Lower leg skin (tissue), 4 donors: ENCODE data around the gene CTXND1. TPM values are rescaled to one million over a fixed set of nuclear protein-coding genes. Genes with fewer than 3 reads are reported as not detected.

Experiments used
- DNase-seq, 2 donors: peaks; one replicate each; pipeline ENCODE4 v3.0.0-alpha.2; 2019; ENCODE audit warnings: low spot score in 2 of 2
- H3K4me3 ChIP-seq: fragments of 200-600 bp; sonication (generic); 2 replicates; pipeline ENCODE4 v1.5.1; 2017; ENCODE audit warnings: mild to moderate bottlenecking, low read depth; ENCODE audit not compliant: poor library complexity, severe bottlenecking
- CTCF ChIP-seq, 3 donors: fragments of 450-650 bp; IDR thresholded peaks; one replicate each; pipeline ENCODE4 v1.5.1; 2016; ENCODE audit warnings: antibody characterized with exemption in 3 of 3, mild to moderate bottlenecking in 3 of 3, moderate library complexity in 2 of 3
- POLR2A ChIP-seq, 2 donors: fragments of 450-650 bp; IDR thresholded peaks; one replicate each; pipeline ENCODE4 v1.6.1; 2016 to 2017; ENCODE audit warnings: antibody characterized with exemption in 2 of 2, mild to moderate bottlenecking in 1 of 2, moderate library complexity in 1 of 2
- WGBS, 2 donors: methylation state at CpG; one replicate each; pipeline ENCODE4 v1.1.5; 2018; 5-methylcytosine and 5-hydroxymethylcytosine counted together
- intact Hi-C: fragments of 100-400 bp; cut with DNase I; formaldehyde crosslinking; loops from one replicate; pipeline ENCODE4 v1.15.0; 2023; ENCODE audit warnings: low total_unique reads
- total RNA-seq, 4 donors: library from RNA; depleted of rRNA; stranded (reverse); fragments of >200 nt; gene quantifications; one replicate each; pipeline ENCODE4 v1.1.0, GENCODE V29; 2016

CTXND1 gene
- total RNA-seq, 4 donors from 2014 or later = 0.04 to 0.56 (median 0.34) TPM

- H3K4me3 ChIP-seq = no peak overlapping the region
- WGBS, 2 donors = 51 to 56% methylated on average over 3 to 4 of the region's 4 CpGs
- intact Hi-C loops = no loop called here
- TF ChIP-seq CTCF (IDR thresholded peaks at IDR 0.05) = no peak
- no peak for TF ChIP-seq POLR2A (IDR thresholded peaks at IDR 0.05)
- no peak for DNase-seq
These were observed 36.1 kb upstream of the CTXND1 start for GRCh38 chr15:80288131-80288530.

DNA sequence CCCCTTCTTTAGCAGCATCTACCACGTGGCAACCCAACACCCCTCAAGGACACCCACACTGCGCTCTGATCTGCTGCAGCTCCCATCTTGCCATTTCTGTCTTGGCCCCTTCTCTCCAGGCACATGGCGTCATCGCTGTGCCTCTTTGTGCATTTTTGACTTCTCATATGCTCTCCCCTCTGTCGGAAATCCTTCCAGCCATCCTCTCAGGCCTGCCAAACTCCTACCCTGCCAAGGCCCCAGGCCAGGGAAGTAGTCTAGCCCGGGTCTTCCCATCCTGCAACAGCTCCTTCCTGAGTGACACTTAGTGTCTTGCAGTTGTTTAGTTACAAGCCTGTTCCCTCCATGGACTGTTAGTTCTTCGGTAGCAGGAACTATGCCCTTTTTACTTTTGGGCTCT is 34.0 kb upstream of the CTXND1 start:
- 72 to 73% methylated on average over 7 of the region's 7 CpGs for WGBS, 2 donors
- no peak overlapping the region for H3K4me3 ChIP-seq
- no peak for DNase-seq
- TF ChIP-seq POLR2A (IDR thresholded peaks at IDR 0.05) = no peak
- no peak for TF ChIP-seq CTCF (IDR thresholded peaks at IDR 0.05)
- intact Hi-C loops = no loop called here

DNA sequence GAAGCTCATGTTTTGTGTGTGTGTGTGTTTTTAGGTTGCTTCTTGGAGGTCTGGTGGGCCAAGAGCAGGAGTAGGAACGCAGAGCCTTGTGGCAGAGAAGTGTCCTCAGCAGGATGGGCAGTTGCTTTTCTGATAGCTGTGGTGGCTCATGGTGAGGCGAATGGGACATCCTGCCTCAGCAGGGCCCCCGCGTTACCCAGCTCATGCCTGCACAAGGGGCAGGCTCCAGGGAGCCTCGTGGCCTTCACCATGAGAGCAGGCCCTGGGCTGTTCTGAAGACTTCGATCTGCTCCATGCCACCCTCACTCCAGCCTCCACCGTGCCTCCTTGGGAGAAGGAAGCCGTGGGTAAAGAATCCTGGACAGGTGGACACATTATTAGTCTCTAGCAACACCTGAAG is 33.4 kb upstream of the CTXND1 start:
- no peak overlapping the region for H3K4me3 ChIP-seq
- TF ChIP-seq CTCF (IDR thresholded peaks at IDR 0.05) (no peak), POLR2A (IDR thresholded peaks at IDR 0.05) (no peak)
- intact Hi-C loops = no loop called here
- WGBS, 2 donors = 88 to 90% methylated on average over 8 of the region's 8 CpGs
- DNase-seq = no peak

- intact Hi-C loops = no loop called here
- H3K4me3 ChIP-seq = no peak overlapping the region
- 63 to 69% methylated on average over 3 of the region's 3 CpGs for WGBS, 2 donors
- DNase-seq = no peak
- TF ChIP-seq POLR2A (IDR thresholded peaks at IDR 0.05) = no peak
These were observed 31.5 kb upstream of the CTXND1 start for GRCh38 chr15:80283531-80283930.

- intact Hi-C loops = no loop called here
- no peak overlapping the region for H3K4me3 ChIP-seq
- no peak for TF ChIP-seq CTCF (IDR thresholded peaks at IDR 0.05)
- no peak for TF ChIP-seq POLR2A (IDR thresholded peaks at IDR 0.05)
- no peak for DNase-seq
- 69 to 77% methylated on average over 6 of the region's 6 CpGs for WGBS, 2 donors
These were observed 25.1 kb upstream of the CTXND1 start for GRCh38 chr15:80277147-80277546.

- intact Hi-C loops = no loop called here
- TF ChIP-seq POLR2A (IDR thresholded peaks at IDR 0.05) (no peak), CTCF (IDR thresholded peaks at IDR 0.05) (no peak)
- DNase-seq = no peak
- WGBS, 2 donors = 44 to 45% methylated on average over 3 of the region's 3 CpGs
- H3K4me3 ChIP-seq = no peak overlapping the region
These were observed 23.9 kb upstream of the CTXND1 start for GRCh38 chr15:80275961-80276360.
